Effector memory CD4-positive, alpha-beta T cell (primary cell): Measurements from ENCODE around the gene ATP1B1.

Source experiments
- DNase-seq, 3 donors: peaks; one replicate each; pipeline ENCODE4 v3.0.0-alpha.2; 2020
- H3K27ac ChIP-seq: 2 replicates; pipeline ENCODE4 v1.7.0; 2013; ENCODE audit warnings: mild to moderate bottlenecking, low read length, moderate library complexity; ENCODE audit not compliant: insufficient read depth, poor library complexity, severe bottlenecking
- H3K27me3 ChIP-seq: replicated peaks from 2 replicates; pipeline ENCODE4 v1.7.0; 2013; ENCODE audit warnings: mild to moderate bottlenecking, low read length; ENCODE audit not compliant: insufficient read depth, control insufficient read depth, poor library complexity, severe bottlenecking
- H3K36me3 ChIP-seq: 2 replicates; pipeline ENCODE4 v1.7.0; 2013; ENCODE audit warnings: mild to moderate bottlenecking, low read length, moderate library complexity; ENCODE audit not compliant: control insufficient read depth, insufficient read depth
- H3K4me1 ChIP-seq: 2 replicates; pipeline ENCODE4 v1.7.0; 2013; ENCODE audit warnings: low read length, mild to moderate bottlenecking; ENCODE audit not compliant: control insufficient read depth, insufficient read depth, poor library complexity, severe bottlenecking
- H3K4me3 ChIP-seq: 2 replicates; pipeline ENCODE4 v1.7.0; 2013; ENCODE audit warnings: low read length, low read depth, mild to moderate bottlenecking; ENCODE audit not compliant: insufficient read depth, poor library complexity, severe bottlenecking
- H3K9me3 ChIP-seq: 2 replicates; pipeline ENCODE4 v1.7.0; 2013; ENCODE audit warnings: mild to moderate bottlenecking, low read length, moderate library complexity; ENCODE audit not compliant: control insufficient read depth

The ATP1B1 gene

DNA sequence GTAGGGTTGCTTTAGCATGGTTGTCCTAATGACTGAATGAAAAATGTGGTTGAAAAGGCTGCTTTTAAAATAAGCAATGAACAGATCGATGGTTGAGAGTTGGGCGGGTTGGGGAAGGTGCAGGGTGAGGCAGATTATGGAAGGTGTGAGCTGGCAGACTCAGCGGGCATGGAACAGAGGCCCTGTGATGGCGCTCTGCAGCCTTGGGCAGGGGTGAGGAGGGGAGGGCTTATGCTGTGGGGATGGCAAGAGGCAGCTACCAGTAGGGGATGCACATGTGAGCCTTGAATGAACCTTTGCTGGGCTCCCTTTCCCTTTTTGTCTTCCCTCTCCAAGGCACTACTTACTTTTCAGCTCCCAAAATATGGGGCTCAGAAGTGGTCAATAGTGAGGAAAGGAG lies 30.9 kb downstream of the ATP1B1 start:
- no peak for DNase-seq
- Histone ChIP-seq H3K27me3 (no peaks in the 10 kb centered on the region), H3K4me3 (no peak overlapping the region), H3K36me3 (no peaks in the 10 kb centered on the region), H3K9me3 (no peaks in the 10 kb centered on the region), H3K4me1 (no peaks in the 10 kb centered on the region), H3K27ac (no peak overlapping the region)

DNA sequence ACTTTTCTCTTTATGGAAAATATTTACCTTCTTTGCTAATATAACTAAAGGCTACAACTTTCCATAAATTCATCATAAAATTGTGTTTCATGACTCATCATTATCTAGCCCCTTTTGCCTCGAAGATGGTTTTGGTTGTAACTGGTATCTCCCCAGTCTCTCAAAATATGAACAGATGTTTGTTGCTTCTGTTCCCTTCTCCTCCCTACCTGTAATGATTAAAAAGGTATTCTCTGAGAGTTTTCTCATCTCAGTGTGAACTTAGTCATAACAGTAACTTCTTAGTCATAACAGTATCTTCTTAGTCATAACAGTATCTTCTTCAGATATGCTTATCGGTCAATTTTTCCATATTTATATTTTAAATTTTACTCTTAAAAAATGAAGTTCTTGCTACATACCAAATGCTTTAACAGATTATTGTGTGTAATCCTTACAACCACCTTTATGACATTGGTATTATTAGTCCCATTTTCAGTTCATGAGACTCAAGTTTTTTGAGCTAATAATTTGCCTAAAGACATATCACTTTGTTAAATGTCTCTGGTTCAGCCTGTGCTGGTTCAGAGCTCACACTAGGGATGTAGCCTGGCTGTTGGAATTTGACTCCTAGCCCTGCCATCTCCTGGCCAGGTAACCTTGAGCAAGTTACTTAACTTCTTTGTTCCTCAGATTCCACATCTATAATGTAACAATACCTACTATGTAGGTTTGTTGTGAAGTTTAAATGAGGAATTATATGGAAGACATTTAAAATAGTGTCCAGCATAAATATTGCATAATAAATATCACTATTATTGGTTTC lies 32.6 kb downstream of the ATP1B1 start:
- Histone ChIP-seq H3K27me3 (no peaks in the 10 kb centered on the region), H3K4me1 (no peaks in the 10 kb centered on the region), H3K9me3 (no peaks in the 10 kb centered on the region), H3K36me3 (no peaks in the 10 kb centered on the region), H3K27ac (no peak overlapping the region), H3K4me3 (no peak overlapping the region)
- no peak for DNase-seq

DNA sequence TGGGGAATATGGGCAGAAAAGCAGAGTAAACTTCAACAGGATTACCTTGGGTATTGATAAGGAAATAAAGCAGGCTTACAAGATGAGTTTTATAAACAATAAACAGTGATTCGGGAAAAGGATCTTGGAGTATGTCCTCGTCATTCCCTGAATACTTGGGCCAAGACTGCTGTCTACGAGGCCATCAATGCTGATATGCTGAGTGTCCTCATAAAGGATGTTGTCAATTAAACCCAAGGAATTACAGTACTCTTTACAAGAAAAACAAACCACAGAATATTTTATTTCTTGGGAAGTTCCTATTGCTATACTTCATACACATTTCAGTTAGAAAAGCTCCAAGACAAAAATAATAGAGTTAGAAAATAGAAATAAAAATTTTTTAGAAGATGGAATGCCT lies 34.9 kb downstream of the ATP1B1 start:
- no peak overlapping the region for H3K4me3 ChIP-seq
- no peaks in the 10 kb centered on the region for H3K27me3 ChIP-seq
- H3K36me3 ChIP-seq = no peaks in the 10 kb centered on the region
- H3K4me1 ChIP-seq = no peaks in the 10 kb centered on the region
- no peak overlapping the region for H3K27ac ChIP-seq
- no peak for DNase-seq
- H3K9me3 ChIP-seq = no peaks in the 10 kb centered on the region

DNA sequence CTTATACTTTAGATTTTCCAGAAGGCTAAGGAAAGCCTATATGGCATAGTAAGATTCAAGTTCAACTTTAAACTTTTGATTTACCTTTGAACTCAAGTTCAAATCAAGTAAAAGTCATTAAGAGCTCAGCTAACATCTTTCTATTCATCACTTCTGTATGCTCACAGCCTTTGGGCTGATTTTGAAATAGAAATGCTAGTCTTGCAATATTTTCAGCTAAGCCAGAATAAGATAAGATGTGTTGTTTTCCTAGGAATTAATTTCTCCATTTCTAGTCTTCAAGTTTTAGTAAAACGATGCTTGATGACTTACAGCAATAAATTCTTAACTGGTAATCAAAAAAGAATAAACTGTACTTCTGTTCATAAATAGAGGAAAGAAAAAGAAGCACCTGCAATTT lies 35.6 kb downstream of the ATP1B1 start:
- Histone ChIP-seq H3K9me3 (no peaks in the 10 kb centered on the region), H3K27ac (no peak overlapping the region), H3K4me3 (no peak overlapping the region), H3K4me1 (no peaks in the 10 kb centered on the region), H3K27me3 (no peaks in the 10 kb centered on the region), H3K36me3 (no peaks in the 10 kb centered on the region)
- DNase-seq = no peak

DNA sequence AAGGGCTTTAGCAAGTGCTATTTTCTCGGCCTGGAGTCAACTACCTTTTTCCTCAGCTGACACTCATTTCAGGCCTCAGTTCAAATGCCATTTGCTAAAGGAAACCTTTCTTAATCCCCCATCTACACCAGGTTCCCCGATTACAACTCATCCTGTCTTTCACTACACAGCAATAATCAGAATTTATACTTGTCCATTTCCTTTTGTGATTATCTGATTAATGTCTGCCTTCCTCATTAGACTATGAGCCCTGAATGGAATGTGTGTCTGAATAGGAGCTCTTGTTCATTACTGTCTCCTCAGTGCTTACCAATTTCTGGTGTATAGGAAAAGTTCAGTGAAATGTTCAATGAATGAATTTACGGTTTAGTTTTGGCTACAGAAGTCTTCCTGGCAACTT lies 36.9 kb downstream of the ATP1B1 start:
- Histone ChIP-seq H3K9me3 (no peaks in the 10 kb centered on the region), H3K27ac (no peak overlapping the region), H3K36me3 (no peaks in the 10 kb centered on the region), H3K4me1 (no peaks in the 10 kb centered on the region), H3K27me3 (no peaks in the 10 kb centered on the region), H3K4me3 (no peak overlapping the region)
- no peak for DNase-seq

DNA sequence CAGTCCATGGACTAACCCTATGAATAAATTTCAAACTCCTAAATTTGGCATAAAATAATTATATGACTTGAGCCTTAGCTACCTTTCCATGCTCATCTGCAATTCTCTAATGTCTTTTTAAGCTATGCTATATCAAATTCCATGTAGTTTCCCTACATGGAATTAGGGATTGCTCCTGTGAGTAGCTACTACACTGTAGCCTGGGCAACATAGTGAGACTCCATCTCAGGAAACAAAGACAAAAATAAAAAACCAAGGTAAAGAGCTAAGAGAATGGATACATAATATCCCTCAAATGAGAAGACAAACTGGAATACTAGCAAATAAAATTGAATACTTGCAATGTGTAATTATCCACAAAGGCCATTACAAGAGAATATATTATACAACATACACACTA lies 37.5 kb downstream of the ATP1B1 start:
- DNase-seq = no peak
- Histone ChIP-seq H3K9me3 (no peaks in the 10 kb centered on the region), H3K27me3 (no peaks in the 10 kb centered on the region), H3K36me3 (no peaks in the 10 kb centered on the region), H3K4me3 (no peak overlapping the region), H3K27ac (no peak overlapping the region), H3K4me1 (no peaks in the 10 kb centered on the region)

DNA sequence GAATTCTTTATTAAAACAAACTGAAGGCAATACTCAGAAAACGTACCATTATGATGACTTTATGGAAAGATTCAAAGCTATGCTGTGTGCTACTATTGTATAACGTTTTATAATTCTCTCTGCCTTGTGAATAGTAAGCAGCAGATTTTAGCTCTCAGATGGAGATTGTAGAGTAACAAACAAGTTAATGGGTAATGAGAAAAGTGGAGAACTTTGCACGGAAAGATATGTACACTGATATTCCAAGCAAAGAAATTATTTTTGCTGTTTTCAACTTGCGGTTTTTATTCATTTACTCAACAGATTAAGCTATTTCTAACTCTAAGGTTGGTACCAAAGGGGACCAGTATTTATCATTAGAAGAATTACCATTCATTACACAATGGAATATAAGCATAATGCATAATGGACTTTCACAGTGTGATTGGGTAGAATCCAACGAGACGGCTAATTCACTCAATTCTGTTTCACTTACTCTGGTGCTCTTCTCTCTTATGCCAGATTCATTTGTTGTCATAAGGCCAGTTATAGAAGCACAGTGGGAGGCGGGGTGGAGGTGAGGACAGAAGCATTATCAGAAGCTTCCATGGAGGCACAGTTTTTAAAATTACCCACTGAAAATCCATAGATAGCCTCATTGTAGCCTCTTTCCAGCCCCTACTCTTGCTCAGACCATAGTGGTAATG lies 38.6 kb downstream of the ATP1B1 start:
- Histone ChIP-seq H3K27me3 (no peaks in the 10 kb centered on the region), H3K27ac (no peak overlapping the region), H3K9me3 (no peaks in the 10 kb centered on the region), H3K4me3 (no peak overlapping the region), H3K4me1 (no peaks in the 10 kb centered on the region), H3K36me3 (no peaks in the 10 kb centered on the region)
- no peak for DNase-seq

DNA sequence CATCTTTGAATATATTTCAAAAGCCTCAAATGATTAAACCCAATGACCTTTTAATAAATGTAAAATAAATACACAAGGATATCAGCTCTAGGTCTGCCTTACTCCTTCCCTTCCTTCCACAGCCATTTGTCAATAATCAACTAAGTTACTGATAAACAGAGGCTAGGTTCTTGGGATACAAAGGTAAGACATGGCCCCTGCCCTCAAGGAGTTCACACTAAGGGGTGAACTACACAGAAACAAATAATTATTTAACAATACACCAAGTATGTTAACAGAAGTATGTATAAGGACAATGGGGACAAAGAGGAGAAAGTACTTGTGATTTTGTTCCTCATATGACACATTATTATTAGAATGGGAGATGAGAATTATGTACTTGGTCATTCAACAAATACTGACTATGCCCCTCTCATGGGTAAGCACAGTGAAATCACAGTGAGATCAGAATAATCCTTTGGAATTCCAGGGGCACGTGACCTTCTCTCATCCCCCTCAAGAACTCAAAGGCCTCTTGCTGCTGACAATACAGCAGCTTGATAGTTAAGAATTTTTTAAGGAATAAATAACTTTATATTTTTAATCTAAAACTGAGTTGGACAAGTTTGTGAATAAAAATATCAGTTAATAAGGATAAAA lies 40.2 kb downstream of the ATP1B1 start:
- no peak for DNase-seq
- H3K4me3 ChIP-seq = no peak overlapping the region
- no peak overlapping the region for H3K27ac ChIP-seq

DNA sequence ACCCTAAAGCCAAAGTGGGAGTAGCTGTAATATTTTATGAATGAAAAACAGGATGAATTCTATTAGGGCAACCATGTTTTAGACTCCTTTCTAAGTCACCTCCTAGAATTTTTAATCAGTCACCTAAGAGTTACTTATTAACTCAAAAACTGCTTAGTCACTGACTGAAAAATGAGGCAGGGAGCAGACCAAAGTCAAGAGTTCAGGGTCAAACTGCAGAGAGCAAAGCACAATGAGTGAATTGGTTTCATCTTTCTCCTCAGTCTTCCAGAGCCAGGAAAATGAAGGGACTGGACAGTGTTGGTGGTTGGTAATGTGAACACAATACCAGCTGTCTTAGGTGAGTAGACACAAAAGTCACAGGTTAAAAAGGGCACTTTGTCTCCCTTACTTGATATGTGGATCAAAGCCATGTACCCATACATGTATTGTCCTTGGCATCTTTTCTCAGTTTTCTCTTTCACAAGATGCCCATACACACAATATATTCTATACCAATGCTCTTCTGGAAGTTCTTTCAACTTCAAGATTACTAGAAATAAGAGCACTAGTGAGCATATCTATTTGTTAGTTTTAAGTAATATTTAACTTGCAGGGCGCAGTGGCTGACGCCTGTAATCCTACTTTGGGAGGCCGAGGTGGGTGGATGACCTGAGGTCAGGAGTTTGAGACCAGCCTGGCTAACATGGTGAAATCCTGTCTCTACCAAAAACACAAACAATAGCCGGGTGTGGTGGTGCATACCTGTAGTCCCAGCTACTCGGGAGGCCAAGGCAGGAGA lies 42.2 kb downstream of the ATP1B1 start:
- Histone ChIP-seq H3K4me3 (no peak overlapping the region), H3K9me3 (no peaks in the 10 kb centered on the region), H3K36me3 (no peaks in the 10 kb centered on the region), H3K4me1 (no peaks in the 10 kb centered on the region), H3K27ac (no peak overlapping the region), H3K27me3 (no peaks in the 10 kb centered on the region)
- no peak for DNase-seq

More for the DNA sequence above, 40.2 kb downstream of the ATP1B1 start:
- H3K36me3 ChIP-seq = no peaks in the 10 kb centered on the region
- no peaks in the 10 kb centered on the region for H3K27me3 ChIP-seq
- no peaks in the 10 kb centered on the region for H3K9me3 ChIP-seq
- no peaks in the 10 kb centered on the region for H3K4me1 ChIP-seq
